K562 (cell line): Measurements from ENCODE around the gene KCNIP2. TPM values are rescaled to one million over a fixed set of nuclear protein-coding genes. Genes with fewer than 3 reads are reported as not detected.

Experiments used
- BDP1 ChIP-seq: IDR thresholded peaks from 3 replicates; pipeline ENCODE4 v1.6.1; 2011; ENCODE audit not compliant: insufficient read length, insufficient read depth
- CREM ChIP-seq: IDR thresholded peaks from 2 replicates; pipeline ENCODE4 v1.6.1; 2014; ENCODE audit warnings: antibody characterized with exemption, low read depth
- DNMT1 ChIP-seq: fragments of 450-650 bp; IDR thresholded peaks from 2 replicates; pipeline ENCODE4 v1.6.1; 2016; ENCODE audit warnings: antibody characterized with exemption, mild to moderate bottlenecking
- FOXK2 ChIP-seq, 2 experiments: fragments of 450-650 bp; IDR thresholded peaks in 1 of 2; conservative IDR thresholded peaks in 1 of 2; 2 replicates each; pipeline ENCODE4 v1.6.1; 2016; ENCODE audit warnings: low read depth in 2 of 2, mild to moderate bottlenecking in 1 of 2
- FUS ChIP-seq: fragments of 200-400 bp; formaldehyde crosslinking; optimal IDR thresholded peaks from 2 replicates; pipeline ENCODE3; 2017; ENCODE audit warnings: low read depth, low read length
- GTF2E2 ChIP-seq: fragments of 200-800 bp; sonication (Bioruptor generic); IDR thresholded peaks from 2 replicates; pipeline ENCODE4 v1.6.1; 2016; ENCODE audit warnings: missing genetic modification characterization, missing compliant biosample characterization
- HLTF ChIP-seq: fragments of 450-650 bp; IDR thresholded peaks from 2 replicates; pipeline ENCODE4 v1.6.1; 2016
- HMGN3 ChIP-seq: IDR thresholded peaks from 2 replicates; pipeline ENCODE4 v1.6.1; 2011; ENCODE audit warnings: borderline replicate concordance, low read depth, mild to moderate bottlenecking, mixed read lengths, low read length; ENCODE audit not compliant: insufficient read length; ENCODE audit errors: extremely low read depth
- KDM5B ChIP-seq: fragments of 200-600 bp; sonication (generic); IDR thresholded peaks from 2 replicates; pipeline ENCODE4 v1.6.1; 2012; ENCODE audit warnings: low read depth, mild to moderate bottlenecking, moderate library complexity, low read length, control low read depth, inconsistent platforms; ENCODE audit not compliant: insufficient replicate concordance
- LCOR ChIP-seq: sonication (generic); formaldehyde crosslinking; IDR thresholded peaks from 2 replicates; pipeline ENCODE4 v1.8.0; 2022; ENCODE audit warnings: mild to moderate bottlenecking, missing genetic modification reagents
- MAZ ChIP-seq, 2 experiments: fragments of 450-650 bp in 1 of 2; sonication (generic) in 1 of 2; formaldehyde crosslinking; IDR thresholded peaks in 1 of 2; conservative IDR thresholded peaks in 1 of 2; 2 replicates each; pipeline versions ENCODE4 v1.4.0 to v1.5.0; 2020; ENCODE audit warnings: mild to moderate bottlenecking in 1 of 2, missing genetic modification reagents in 1 of 2
- MEIS2 ChIP-seq: fragments of 450-650 bp; IDR thresholded peaks from 2 replicates; pipeline ENCODE4 v1.6.1; 2014; ENCODE audit warnings: mild to moderate bottlenecking; ENCODE audit not compliant: partially characterized antibody
- MNT ChIP-seq, 2 experiments: fragments of 450-650 bp; conservative IDR thresholded peaks; 2 replicates each; pipeline ENCODE4 v1.6.1; 2017; ENCODE audit warnings: mild to moderate bottlenecking in 2 of 2, moderate library complexity in 2 of 2
- NCOA1 ChIP-seq: fragments of 450-650 bp; IDR thresholded peaks from 2 replicates; pipeline ENCODE4 v1.6.1; 2016; ENCODE audit warnings: low read depth
- NFE2L1 ChIP-seq: fragments of 450-650 bp; IDR thresholded peaks from 2 replicates; pipeline ENCODE4 v1.6.1; 2016; ENCODE audit warnings: missing genetic modification characterization, low read depth, mild to moderate bottlenecking, missing compliant biosample characterization, moderate library complexity, borderline replicate concordance
- SMARCB1 ChIP-seq: IDR thresholded peaks from 2 replicates; pipeline ENCODE4 v1.6.1; 2011; ENCODE audit warnings: improper control_type of control experiment, low read depth; ENCODE audit not compliant: insufficient read length
- SMARCE1 ChIP-seq: fragments of 450-650 bp; IDR thresholded peaks from 2 replicates; pipeline ENCODE4 v1.7.1; 2016; ENCODE audit warnings: mild to moderate bottlenecking
- SRF ChIP-seq, 2 experiments: fragments of 250-450, 450-650 bp in 1 of 2; sonication (Bioruptor Pico) in 1 of 2; sonication (generic) in 1 of 2; formaldehyde crosslinking; IDR thresholded peaks; 2 replicates each; pipeline versions ENCODE4 v1.5.0 to v1.5.1; 2020 to 2022; ENCODE audit warnings: mild to moderate bottlenecking in 1 of 2, missing genetic modification reagents in 1 of 2
- TCF7L2 ChIP-seq: fragments of 150-350 bp; IDR thresholded peaks from 2 replicates; pipeline ENCODE4 v1.6.1; 2016; ENCODE audit warnings: low read depth, mild to moderate bottlenecking, low read length, moderate library complexity
- TRIM24 ChIP-seq, 2 experiments: fragments of 450-650 bp; IDR thresholded peaks; 2 replicates each; pipeline ENCODE4 v1.6.1; 2016
- XRCC5 ChIP-seq: fragments of 200-400 bp; formaldehyde crosslinking; IDR thresholded peaks from 2 replicates; pipeline ENCODE4 v1.6.1; 2017; ENCODE audit warnings: low read depth, mild to moderate bottlenecking, low read length
- ZBTB1 ChIP-seq: sonication (generic); formaldehyde crosslinking; IDR thresholded peaks from 2 replicates; pipeline ENCODE4 v1.8.1; 2023; ENCODE audit warnings: missing genetic modification reagents, low read depth, mild to moderate bottlenecking, borderline replicate concordance
- ZBTB2 ChIP-seq: fragments of 450-650 bp; IDR thresholded peaks from 2 replicates; pipeline ENCODE4 v1.6.1; 2016; ENCODE audit warnings: antibody characterized with exemption
- ZBTB34 ChIP-seq: fragments of 250-450 bp; sonication (Bioruptor Pico); IDR thresholded peaks from 2 replicates; pipeline ENCODE4 v1.8.0; 2021; ENCODE audit warnings: mild to moderate bottlenecking, moderate library complexity
- ZNF12 ChIP-seq: sonication (generic); formaldehyde crosslinking; IDR thresholded peaks from 2 replicates; pipeline ENCODE4 v1.4.0; 2020; ENCODE audit warnings: mild to moderate bottlenecking, missing genetic modification reagents
- polyA plus RNA-seq, 8 experiments: library from polyadenylated mRNA; depleted of rRNA in 4 of 8; stranded (reverse) in 5 of 8; unstranded in 3 of 8; fragments of >200 nt; fragmentation: Nextera tagmentation in 2 of 8; fragmentation: Illumina TruSeq in 1 of 8; extraction: Ambion mirVana in 2 of 8; extraction: Trizol in 1 of 8; gene quantifications; 2 replicates each; pipeline versions ENCODE4 v1.2.1 to v1.2.3, GENCODE V29; 2011 to 2014; ENCODE audit warnings: inconsistent platforms in 1 of 8, missing spikeins in 1 of 8
- total RNA-seq, 7 experiments: library from RNA; depleted of rRNA in 6 of 7; stranded (reverse); fragments of >200 nt in 6 of 7; fragmentation: Illumina TruSeq in 2 of 7; extraction: Trizol in 2 of 7; gene quantifications; 2 replicates each; pipeline versions ENCODE4 v1.2.1 to v1.2.3, GENCODE V29; 2011 to 2021; ENCODE audit warnings: low replicate concordance in 1 of 7

Gene KCNIP2
- total and polyA plus RNA-seq, 9 of the 15 experiments (the other 6 are each of a cell fraction or from before 2014, with no cell fraction given): 2.5 to 7.6 (median 4.1) TPM

GRCh38 chr10:101818119-101818871 lies 25.3 kb downstream of the KCNIP2 start, which contains the start of gene OGA (continued):
- TF ChIP-seq MNT (conservative IDR thresholded peaks at IDR 0.05) (peak; percentile 40 to 70; a peak in 3 of 4 replicates), FOXK2 (conservative IDR thresholded peaks at IDR 0.05 in 1 of 2, IDR thresholded peaks at IDR 0.05 in 1 of 2; ENCODE audit: low read depth in 2 of 2) (peak; percentile 97 to 100), GTF2E2 (tag) (peak; percentile 90; the same call in 1 of the 2 replicates), XRCC5 (peak; percentile 85), KDM5B (peak; percentile 40), BDP1 (no peak), MAZ (CRISPR knock-in tag; conservative IDR thresholded peaks at IDR 0.05 in 1 of 2, IDR thresholded peaks at IDR 0.05 in 1 of 2) (peak; percentile 80 to 84), TCF7L2 (peak; percentile 98), NCOA1 (peak; percentile 65), HLTF (0 out of 2 replicates have a peak, but pooled peaks have one; percentile 75), HMGN3 (peak; percentile 6), ZBTB1 (CRISPR knock-in tag) (no peak), SRF (CRISPR knock-in tag; IDR thresholded peaks at IDR 0.05) (peak in 1 of 2 experiments; percentile 43; a peak in 1 of 4 replicates), SMARCE1 (no peak), ZBTB2 (peak; percentile 81; the same call in 1 of the 2 replicates), ZNF12 (CRISPR knock-in tag) (no peak), ZBTB34 (CRISPR knock-in tag) (no peak), DNMT1 (no peak), TRIM24 (IDR thresholded peaks at IDR 0.05) (peak in 1 of 2 experiments; percentile 73; a peak in 2 of 4 replicates), NFE2L1 (tag) (no peak), SMARCB1 (no peak), FUS (no peak), CREM (peak; percentile 71; the same call in 1 of the 2 replicates), LCOR (CRISPR knock-in tag) (peak; percentile 59; the same call in 1 of the 2 replicates), MEIS2 (peak; percentile 61)
